Right hindlimb (tissue), 1 donor: ENCODE data around the gene SARDH.
"Not testable (repeated sequence)": the region's sequence is repeated elsewhere in the genome, so short reads cannot be mapped to it uniquely, and the experiment has no call there.

Experiments used
- DNase-seq: peaks from one replicate; pipeline ENCODE4 v3.0.0-alpha.2; 2018

Gene SARDH

GRCh38 chr9:133754688-133755227, 16.6 kb upstream of the SARDH start:
- no peak for DNase-seq

DNA sequence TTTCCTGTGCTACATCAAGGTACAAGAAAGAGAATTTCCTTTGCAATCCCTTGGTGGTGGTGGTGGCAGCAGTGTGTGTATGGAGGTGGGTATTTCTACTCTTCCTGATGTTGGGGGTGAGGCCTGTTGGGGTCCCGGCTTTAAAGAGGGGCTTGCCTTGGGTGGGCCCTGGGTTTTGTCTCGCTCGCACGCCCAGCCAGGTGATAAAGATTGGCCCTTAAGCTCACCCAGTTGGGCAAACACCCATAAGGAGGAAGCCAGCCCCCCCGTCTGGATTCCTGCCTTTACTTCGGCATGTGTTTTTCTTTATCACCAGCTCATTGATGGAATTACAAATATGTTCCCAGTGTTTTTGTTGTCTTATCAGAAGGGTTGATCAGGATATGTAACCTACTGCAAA, 16.0 kb upstream of the SARDH start:
- DNase-seq, result no peak

GRCh38 chr9:133752739-133753446, 14.7 kb upstream of the SARDH start:
- no peak for DNase-seq

GRCh38 chr9:133750982-133751649, 13.0 kb upstream of the SARDH start:
- no peak for DNase-seq

GRCh38 chr9:133747309-133747708, 9.2 kb upstream of the SARDH start:
- no peak for DNase-seq

- DNase-seq, result not testable (repeated sequence)
Observed at GRCh38 chr9:133744528-133744927, 6.4 kb upstream of the SARDH start.

GRCh38 chr9:133742849-133743444, 4.8 kb upstream of the SARDH start:
- peak; percentile 76 for DNase-seq

GRCh38 chr9:133742251-133742650, 4.1 kb upstream of the SARDH start:
- no peak for DNase-seq

- DNase-seq, result no peak
Observed at GRCh38 chr9:133741716-133742115, 3.6 kb upstream of the SARDH start.

DNA sequence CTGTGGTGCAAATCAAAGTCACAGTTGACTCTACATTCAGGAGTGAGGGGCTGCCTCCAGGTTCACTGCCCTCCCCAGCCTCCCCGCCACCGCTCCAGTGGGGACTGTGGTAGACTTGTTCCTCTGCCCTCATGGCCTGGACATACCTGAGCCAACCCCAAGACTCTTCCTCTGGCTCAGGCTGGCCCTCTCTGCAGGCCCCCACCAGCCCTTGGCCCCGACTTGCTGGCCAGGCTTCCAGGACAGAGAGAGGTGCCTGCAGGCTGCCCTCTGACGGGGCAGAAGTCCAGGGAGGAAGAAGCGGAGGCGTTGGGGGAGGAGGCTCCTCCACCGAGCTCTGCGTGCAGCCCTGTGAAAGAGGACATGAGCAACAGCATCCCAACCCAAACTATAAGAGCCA, 2.8 kb upstream of the SARDH start:
- DNase-seq, result no peak

GRCh38 chr9:133739408-133740280, 1.5 kb upstream of the SARDH start:
- DNase-seq, result no peak

GRCh38 chr9:133738640-133739225, 581 bp upstream of the SARDH start:
- DNase-seq, result no peak

- DNase-seq, result peak; percentile 76
Observed at GRCh38 chr9:133737071-133737773, 930 bp downstream of the SARDH start.

DNA sequence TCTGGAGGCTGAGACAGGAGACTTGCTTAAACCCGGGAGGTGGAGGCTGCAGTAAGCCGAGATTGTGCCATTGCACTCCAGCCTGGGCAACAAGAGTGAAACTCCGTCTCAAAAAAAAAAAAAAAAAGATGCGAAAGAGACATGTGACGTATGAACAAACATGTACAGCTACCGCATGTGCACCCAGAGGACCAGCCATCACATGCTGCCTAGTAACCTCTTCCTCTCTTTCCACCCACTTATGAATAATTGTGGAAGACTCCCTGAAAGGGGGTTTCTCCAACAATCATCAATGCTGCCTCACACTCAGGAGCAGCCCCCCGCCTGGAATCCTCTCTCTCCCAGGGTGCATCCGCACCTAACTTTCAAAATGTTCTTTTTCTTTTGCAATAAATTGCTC, 2.2 kb downstream of the SARDH start:
- no peak for DNase-seq

- DNase-seq, result no peak
Observed at GRCh38 chr9:133735415-133735775, 2.8 kb downstream of the SARDH start.

GRCh38 chr9:133734590-133735414, 3.4 kb downstream of the SARDH start:
- no peak for DNase-seq

- peak; percentile 26 for DNase-seq
Observed at GRCh38 chr9:133733796-133734533, 4.2 kb downstream of the SARDH start.

DNA sequence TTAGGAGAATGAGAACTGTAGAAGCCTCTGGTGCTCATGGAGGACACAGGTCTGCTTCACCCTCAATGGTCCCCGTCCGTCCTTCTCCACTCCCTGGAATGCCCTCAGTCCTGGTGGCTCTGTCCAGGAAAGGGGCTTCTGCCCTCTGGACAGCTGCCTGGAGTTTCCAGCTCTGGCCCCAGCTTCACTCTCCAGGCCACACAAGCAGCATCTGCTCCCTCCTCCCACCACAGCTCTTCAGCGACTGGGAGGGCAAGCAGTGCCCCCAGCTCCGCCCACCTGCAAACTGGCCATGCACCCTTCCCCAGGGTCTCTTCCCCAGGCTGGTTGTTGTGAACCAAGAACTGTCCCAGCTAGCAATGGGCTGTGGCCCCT, 4.7 kb downstream of the SARDH start:
- no peak for DNase-seq

- DNase-seq, result no peak
Observed at GRCh38 chr9:133732639-133733408, 5.3 kb downstream of the SARDH start.
